CD8-positive, alpha-beta memory T cell (primary cell): ENCODE results near the gene SVOP. TPM values are rescaled to one million over a fixed set of nuclear protein-coding genes. Genes with fewer than 3 reads are reported as not detected.
"Not testable (repeated sequence)": the region's sequence is repeated elsewhere in the genome, so short reads cannot be mapped to it uniquely, and the experiment has no call there.

Source experiments
- CTCF ChIA-PET: fragments of 350-600 bp; sonication (Branson Sonifier 250); formaldehyde crosslinking; loops from one replicate; lab custom pipeline; 2021; ENCODE audit warnings: antibody characterized with exemption; lab: Charles Lee
- POLR2A ChIA-PET: fragments of 350-600 bp; sonication (Branson Sonifier 250); formaldehyde crosslinking; loops from one replicate; lab custom pipeline; 2021; ENCODE audit warnings: antibody characterized with exemption; lab: Charles Lee
- DNase-seq, 5 donors: peaks; one replicate each; pipeline versions ENCODE4 v3.0.0 to v3.0.0-alpha.2; 2020 to 2022; ENCODE audit warnings: mixed read lengths in 1 of 5
- H3K27ac ChIP-seq: one replicate; pipeline ENCODE4 v1.7.0; 2013; ENCODE audit warnings: low read depth, mild to moderate bottlenecking, low read length, moderate library complexity
- H3K27me3 ChIP-seq: 2 replicates; pipeline ENCODE4 v1.7.0; 2013; ENCODE audit warnings: low read length, mild to moderate bottlenecking; ENCODE audit not compliant: insufficient read depth, poor library complexity, severe bottlenecking
- H3K36me3 ChIP-seq: 2 replicates; pipeline ENCODE4 v1.7.0; 2013; ENCODE audit warnings: mild to moderate bottlenecking, low read length, moderate library complexity; ENCODE audit not compliant: insufficient read depth
- H3K4me1 ChIP-seq: 2 replicates; pipeline ENCODE4 v1.7.0; 2013; ENCODE audit warnings: mild to moderate bottlenecking, low read length, moderate library complexity; ENCODE audit not compliant: insufficient read depth
- H3K4me3 ChIP-seq: 2 replicates; pipeline ENCODE4 v1.7.0; 2013; ENCODE audit warnings: mild to moderate bottlenecking, low read length
- H3K9me3 ChIP-seq: 2 replicates; pipeline ENCODE4 v1.7.0; 2013; ENCODE audit warnings: mild to moderate bottlenecking, low read length
- H3K27ac Mint-ChIP-seq, 8 donors: one replicate each; pipeline ENCODE4 v1.8.0; 2020 to 2021; ENCODE audit warnings: mixed read lengths in 8 of 8, mild to moderate bottlenecking in 6 of 8, inconsistent platforms in 3 of 8, moderate library complexity in 3 of 8
- H3K27me3 Mint-ChIP-seq, 2 donors: one replicate each; pipeline ENCODE4 v1.8.0; 2020 to 2021; ENCODE audit warnings: mixed read lengths in 2 of 2, mild to moderate bottlenecking in 1 of 2, moderate library complexity in 1 of 2
- H3K36me3 Mint-ChIP-seq, 3 donors: one replicate each; pipeline ENCODE4 v1.8.0; 2020 to 2021; ENCODE audit warnings: mixed read lengths in 3 of 3, inconsistent platforms in 1 of 3, mild to moderate bottlenecking in 1 of 3
- H3K4me1 Mint-ChIP-seq, 3 donors: one replicate each; pipeline ENCODE4 v1.8.0; 2020 to 2021; ENCODE audit warnings: mixed read lengths in 3 of 3, inconsistent platforms in 1 of 3, mild to moderate bottlenecking in 1 of 3
- H3K4me3 Mint-ChIP-seq, 7 donors: one replicate each; pipeline ENCODE4 v1.8.0; 2020 to 2021; ENCODE audit warnings: mixed read lengths in 7 of 7, mild to moderate bottlenecking in 6 of 7, moderate library complexity in 4 of 7, inconsistent platforms in 2 of 7
- H3K9me3 Mint-ChIP-seq, 5 donors: one replicate each; pipeline ENCODE4 v1.8.0; 2020 to 2022; ENCODE audit warnings: mixed read lengths in 5 of 5, mild to moderate bottlenecking in 3 of 5, moderate library complexity in 2 of 5, inconsistent platforms in 1 of 5
- polyA plus RNA-seq: library from polyadenylated mRNA; unstranded; fragments of 300-500 nt; fragmentation: Illumina TruSeq; gene quantifications from one replicate; pipeline ENCODE4 v1.2.3, GENCODE V29; 2021
- total RNA-seq, 2 experiments: library from RNA; stranded (reverse); gene quantifications; one replicate each; pipeline ENCODE4 v1.2.3, GENCODE V29; 2021

Gene SVOP
- total and polyA plus RNA-seq, 3 experiments from 2014 or later, result not detected

- Mint-ChIP-seq H3K27ac (peak overlapping the region in 6 of 8 donors; percentile 58 to 94 (median 78)), H3K4me1 (peaks cover 35 to 41% (median 41%) of the 10 kb centered on the region in 3 donors), H3K4me3 (peak overlapping the region; percentile 76 to 96 (median 87)), H3K36me3 (peaks cover 0 to 12% (median 0%) of the 10 kb centered on the region in 3 donors)
- not testable (repeated sequence) for H3K27ac ChIP-seq, H3K9me3 Mint-ChIP-seq, H3K9me3 ChIP-seq, H3K27me3 ChIP-seq, H3K27me3 Mint-ChIP-seq, DNase-seq, H3K36me3 ChIP-seq
- Histone ChIP-seq H3K4me1 (peaks cover 30% of the 10 kb centered on the region), H3K4me3 (peak overlapping the region; percentile 66)
- ChIA-PET POLR2A (interaction anchor here (0.6 to 1.2 kb wide), 4 partner anchors 18 to 841 kb away, joined by 3 to 4 read pairs (median 4); partner anchors contain the start of gene ISCU), CTCF (interaction anchor here (1.4 to 1.7 kb wide), 2 partner anchors 11 to 195 kb away, joined by 3 to 5 read pairs; no protein-coding TSS in a partner anchor)
Measured at GRCh38 chr12:108859141-108859922, 161.5 kb downstream of the SVOP start.

GRCh38 chr12:108858311-108859074, 162.4 kb downstream of the SVOP start:
- Mint-ChIP-seq H3K27me3 (peaks cover 0 to 5% of the 10 kb centered on the region in 2 donors), H3K4me3 (peak overlapping the region; percentile 76 to 96 (median 87)), H3K9me3 (no peaks in the 10 kb centered on the region), H3K27ac (peak overlapping the region; percentile 58 to 96 (median 89)), H3K4me1 (peaks cover 40 to 48% (median 46%) of the 10 kb centered on the region in 3 donors), H3K36me3 (peaks cover 0 to 15% (median 0%) of the 10 kb centered on the region in 3 donors)
- ChIA-PET POLR2A (interaction anchor here (1.2 kb wide), 1 partner anchor 296 kb away, joined by 4 read pairs; the partner anchor contains the start of gene ISCU), CTCF (interaction anchor here (1.4 to 1.7 kb wide), 2 partner anchors 11 to 194 kb away, joined by 4 to 5 read pairs; no protein-coding TSS in a partner anchor)
- Histone ChIP-seq H3K4me1 (peaks cover 30% of the 10 kb centered on the region), H3K27ac (peak overlapping the region; percentile 47), H3K36me3 (no peaks in the 10 kb centered on the region), H3K27me3 (no peaks in the 10 kb centered on the region), H3K4me3 (peak overlapping the region; percentile 66), H3K9me3 (no peaks in the 10 kb centered on the region)
- DNase-seq, result peak in 1 of 5 donors; percentile 51

Other genes starting within 250 kb of the SVOP start
- gene SSH1, start 163.5 kb downstream of the SVOP start, total RNA-seq, result 10 to 100 TPM; 38.4 to 42.4 TPM
- 12.0 TPM for gene SSH1, start 163.5 kb downstream of the SVOP start, polyA plus RNA-seq
- gene DAO, start 141.0 kb downstream of the SVOP start, total RNA-seq, result not detected
- not detected for gene DAO, start 141.0 kb downstream of the SVOP start, polyA plus RNA-seq
- 1 to 10 TPM; 7.3 to 8.4 TPM for gene USP30, start 31.5 kb upstream of the SVOP start, total RNA-seq
- gene USP30, start 31.5 kb upstream of the SVOP start, polyA plus RNA-seq, result 12.6 TPM
- 10 to 100 TPM; 41.3 to 42.9 TPM for gene ALKBH2, start 72.4 kb upstream of the SVOP start, total RNA-seq
- 16.4 TPM for gene ALKBH2, start 72.4 kb upstream of the SVOP start, polyA plus RNA-seq
- gene UNG, start 76.5 kb upstream of the SVOP start, total RNA-seq, result 100 to 1,000 TPM in 1 of 2 experiments, 10 to 100 TPM in 1; 92.3 to 101 TPM
- gene UNG, start 76.5 kb upstream of the SVOP start, polyA plus RNA-seq, result 37.7 TPM
- 1 to 10 TPM; 7.8 to 7.9 TPM for gene ACACB, start 95.5 kb upstream of the SVOP start, total RNA-seq
- gene ACACB, start 95.5 kb upstream of the SVOP start, polyA plus RNA-seq, result 1.4 TPM